HUES64 (cell line): Measurements from ENCODE around the gene PASK.
"Not testable (repeated sequence)": the region's sequence is repeated elsewhere in the genome, so short reads cannot be mapped to it uniquely, and the experiment has no call there.

Source experiments
- H3K27ac ChIP-seq: 2 replicates; pipeline ENCODE4 v1.7.0; 2013; ENCODE audit warnings: low read depth, low read length, inconsistent platforms
- H3K27me3 ChIP-seq: 2 replicates; pipeline ENCODE4 v1.6.1; 2013; ENCODE audit warnings: mild to moderate bottlenecking, low read length; ENCODE audit not compliant: insufficient read depth
- H3K36me3 ChIP-seq: 2 replicates; pipeline ENCODE4 v1.6.1; 2013; ENCODE audit warnings: mild to moderate bottlenecking, low read length; ENCODE audit not compliant: insufficient read depth
- H3K4me1 ChIP-seq: 2 replicates; pipeline ENCODE4 v1.6.1; 2013; ENCODE audit warnings: mild to moderate bottlenecking, low read length, moderate library complexity; ENCODE audit not compliant: insufficient read depth
- H3K4me3 ChIP-seq: 2 replicates; pipeline ENCODE4 v1.5.1; 2013; ENCODE audit warnings: mild to moderate bottlenecking, low read length, moderate library complexity
- H3K9ac ChIP-seq: 2 replicates; pipeline ENCODE4 v1.6.1; 2013; ENCODE audit warnings: mild to moderate bottlenecking, low read depth, low read length
- H3K9me3 ChIP-seq: 2 replicates; pipeline ENCODE4 v1.6.1; 2013; ENCODE audit warnings: low read depth, low read length; ENCODE audit not compliant: insufficient read depth
- WGBS: fragments of 150-250, 120-280 bp; methylation state at CpG from one replicate; pipeline ENCODE4 v1.1.7; 2013; ENCODE audit warnings: missing lambda C conversion rate; 5-methylcytosine and 5-hydroxymethylcytosine counted together

The PASK gene

GRCh38 chr2:241111440-241111805 lies 37.8 kb downstream of the PASK start:
- Histone ChIP-seq H3K36me3 (peaks cover 39% of the 10 kb centered on the region), H3K27me3 (no peaks in the 10 kb centered on the region), H3K4me3 (no peak overlapping the region), H3K9me3 (no peaks in the 10 kb centered on the region), H3K27ac (no peak overlapping the region), H3K4me1 (no peaks in the 10 kb centered on the region), H3K9ac (no peak overlapping the region)
- 89% methylated on average over 9 of the region's 9 CpGs for WGBS

GRCh38 chr2:241110607-241111439 lies 38.4 kb downstream of the PASK start:
- Histone ChIP-seq H3K4me1 (no peaks in the 10 kb centered on the region), H3K36me3 (peaks cover 43% of the 10 kb centered on the region), H3K27ac (no peak overlapping the region), H3K9me3 (no peaks in the 10 kb centered on the region), H3K27me3 (no peaks in the 10 kb centered on the region), H3K9ac (no peak overlapping the region), H3K4me3 (no peak overlapping the region)
- WGBS: 90% methylated on average over 19 of the region's 19 CpGs

- Histone ChIP-seq H3K27me3 (no peaks in the 10 kb centered on the region), H3K9me3 (no peaks in the 10 kb centered on the region), H3K27ac (no peak overlapping the region), H3K4me3 (no peak overlapping the region), H3K4me1 (no peaks in the 10 kb centered on the region), H3K9ac (no peak overlapping the region), H3K36me3 (peaks cover 42% of the 10 kb centered on the region)
- 88% methylated on average over 9 of the region's 9 CpGs for WGBS
Measured at GRCh38 chr2:241110089-241110606, 39.1 kb downstream of the PASK start.

- Histone ChIP-seq H3K27me3 (no peaks in the 10 kb centered on the region), H3K4me3 (no peak overlapping the region), H3K27ac (no peak overlapping the region), H3K4me1 (no peaks in the 10 kb centered on the region), H3K9ac (no peak overlapping the region), H3K36me3 (peaks cover 35% of the 10 kb centered on the region), H3K9me3 (no peaks in the 10 kb centered on the region)
- 93% methylated on average over 14 of the region's 14 CpGs for WGBS
Measured at GRCh38 chr2:241109210-241110088, 39.8 kb downstream of the PASK start.

GRCh38 chr2:241108271-241109209 lies 40.7 kb downstream of the PASK start:
- 92% methylated on average over 35 of the region's 35 CpGs for WGBS
- Histone ChIP-seq H3K27ac (no peak overlapping the region), H3K9me3 (no peaks in the 10 kb centered on the region), H3K9ac (no peak overlapping the region), H3K27me3 (no peaks in the 10 kb centered on the region), H3K36me3 (peaks cover 26% of the 10 kb centered on the region), H3K4me3 (no peak overlapping the region), H3K4me1 (no peaks in the 10 kb centered on the region)

- H3K4me3 ChIP-seq: no peak overlapping the region
- 95% methylated on average over 9 of the region's 9 CpGs for WGBS
- 0 out of 2 replicates have a peak, but pooled peaks cover 3% of the 10 kb centered on the region for H3K4me1 ChIP-seq
- no peaks in the 10 kb centered on the region for H3K9me3 ChIP-seq
- H3K9ac ChIP-seq: no peak overlapping the region
- H3K27me3 ChIP-seq: no peaks in the 10 kb centered on the region
- H3K27ac ChIP-seq: no peak overlapping the region
- H3K36me3 ChIP-seq: peaks cover 16% of the 10 kb centered on the region
Measured at GRCh38 chr2:241107031-241107783, 42.1 kb downstream of the PASK start.

GRCh38 chr2:241105641-241106040 lies 43.6 kb downstream of the PASK start:
- H3K9ac ChIP-seq: no peak overlapping the region
- H3K4me3 ChIP-seq: no peak overlapping the region
- H3K4me1 ChIP-seq: 0 out of 2 replicates have a peak, but pooled peaks cover 3% of the 10 kb centered on the region
- no peaks in the 10 kb centered on the region for H3K9me3 ChIP-seq
- peaks cover 16% of the 10 kb centered on the region for H3K36me3 ChIP-seq
- 80% methylated on average over 3 of the region's 3 CpGs for WGBS
- H3K27ac ChIP-seq: no peak overlapping the region
- H3K27me3 ChIP-seq: no peaks in the 10 kb centered on the region

- not testable (repeated sequence) for H3K9me3 ChIP-seq, H3K4me1 ChIP-seq, H3K9ac ChIP-seq, H3K27ac ChIP-seq, H3K27me3 ChIP-seq, H3K4me3 ChIP-seq
- peaks cover 22% of the 10 kb centered on the region for H3K36me3 ChIP-seq
- WGBS: 92% methylated on average over 10 of the region's 10 CpGs
Measured at GRCh38 chr2:241104611-241105010, 44.7 kb downstream of the PASK start.

- H3K4me1 ChIP-seq: 0 out of 2 replicates have a peak, but pooled peaks cover 3% of the 10 kb centered on the region
- peaks cover 33% of the 10 kb centered on the region for H3K36me3 ChIP-seq
- WGBS: 52% methylated on average over 5 of the region's 5 CpGs
- no peaks in the 10 kb centered on the region for H3K9me3 ChIP-seq
- no peaks in the 10 kb centered on the region for H3K27me3 ChIP-seq
- H3K9ac ChIP-seq: peak overlapping the region; percentile 84
- H3K27ac ChIP-seq: 0 out of 2 replicates have a peak overlapping the region, but pooled peaks have one; percentile 83
- peak overlapping the region; percentile 82 for H3K4me3 ChIP-seq
Measured at GRCh38 chr2:241103176-241103595, 46.1 kb downstream of the PASK start.
